GOT3 (cell line): Measurements from ENCODE around the gene CYGB.

Experiments used
- DNase-seq: peaks from one replicate; lab custom pipeline; 2025; ENCODE audit warnings: mixed read lengths; lab: John Stamatoyannopoulos, UW

The CYGB gene

DNA sequence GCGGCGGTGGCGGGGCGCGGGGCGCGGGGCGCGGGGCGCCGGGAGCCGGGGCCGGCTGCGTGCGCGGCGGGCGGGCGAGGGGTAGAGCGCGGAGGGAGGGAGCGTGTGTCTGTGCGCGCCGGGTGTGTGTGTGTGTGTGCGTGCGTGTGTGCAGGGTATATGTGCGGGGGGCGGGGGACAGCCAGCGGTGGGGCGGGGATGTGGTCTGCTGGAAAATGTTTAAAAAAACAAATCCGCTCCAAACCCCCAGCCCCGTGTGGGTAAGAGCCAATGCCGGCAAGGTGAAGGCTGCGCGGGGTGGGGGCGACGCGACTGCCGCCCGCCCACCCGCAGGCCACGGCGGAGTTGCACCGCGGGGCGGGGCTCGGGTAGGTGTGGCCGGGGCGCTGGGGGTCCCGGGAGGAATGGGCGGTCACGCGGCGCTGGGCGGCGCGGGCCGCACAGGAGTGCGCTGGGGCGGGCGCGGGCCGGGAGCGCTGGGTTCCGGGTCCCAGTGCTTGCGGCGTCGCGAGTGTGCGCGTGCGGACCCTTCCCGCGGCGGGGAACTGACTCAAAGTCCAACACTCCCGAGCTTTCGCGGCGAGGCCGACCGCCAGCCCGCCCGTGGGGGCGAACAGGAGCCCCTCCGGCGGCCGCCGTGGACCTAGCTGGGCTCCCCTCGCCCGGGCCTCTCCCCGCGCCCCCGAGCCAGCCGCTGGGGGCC lies at the start of gene CYGB:
Gene CYGB, minus strand, starts transcription at position 132 of the 703 bp plus-strand sequence. CDS start 167 bp downstream, outside the sequence.
- no peak for DNase-seq

- DNase-seq: no peak
These were observed 49.4 kb upstream of the CYGB start for GRCh38 chr17:76586741-76587487.

GRCh38 chr17:76585649-76586593 lies 48.4 kb upstream of the CYGB start, which contains the start of gene ST6GALNAC2:
TSS of gene ST6GALNAC2 (minus strand) at chr17:76585860. CDS start at chr17:76585808, 52 bp downstream.
- DNase-seq: no peak

DNA sequence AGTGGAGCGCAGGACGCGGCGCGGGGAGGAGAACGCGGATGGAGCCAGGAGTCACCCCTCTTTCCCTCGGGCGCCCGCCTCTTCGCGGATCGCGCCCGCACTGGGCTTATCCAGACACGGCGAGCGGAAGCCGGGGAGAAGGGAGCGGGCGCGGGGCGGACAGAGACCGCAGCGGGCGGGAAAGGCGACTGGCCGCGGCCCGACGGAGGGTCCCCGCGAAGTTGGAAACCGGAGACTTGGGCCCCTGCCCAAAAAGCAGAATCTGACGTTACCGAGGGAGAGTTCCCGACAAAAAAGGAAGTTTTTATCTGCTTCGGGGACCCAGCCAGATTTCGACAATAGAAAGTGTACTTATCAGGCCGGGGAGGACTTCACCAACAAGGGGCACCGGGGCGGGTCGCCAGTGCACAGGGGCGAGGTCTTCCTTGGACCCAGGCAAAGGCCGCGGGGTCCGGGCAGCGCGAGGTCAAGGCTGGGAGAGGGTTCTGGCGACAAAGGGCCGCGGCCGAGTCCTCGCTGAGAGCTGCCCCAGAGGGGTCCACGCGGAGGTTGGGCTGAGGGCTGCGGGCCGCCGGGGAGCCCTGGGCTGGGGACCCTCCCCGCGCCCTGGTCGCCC lies 47.6 kb upstream of the CYGB start:
- DNase-seq: no peak

DNA sequence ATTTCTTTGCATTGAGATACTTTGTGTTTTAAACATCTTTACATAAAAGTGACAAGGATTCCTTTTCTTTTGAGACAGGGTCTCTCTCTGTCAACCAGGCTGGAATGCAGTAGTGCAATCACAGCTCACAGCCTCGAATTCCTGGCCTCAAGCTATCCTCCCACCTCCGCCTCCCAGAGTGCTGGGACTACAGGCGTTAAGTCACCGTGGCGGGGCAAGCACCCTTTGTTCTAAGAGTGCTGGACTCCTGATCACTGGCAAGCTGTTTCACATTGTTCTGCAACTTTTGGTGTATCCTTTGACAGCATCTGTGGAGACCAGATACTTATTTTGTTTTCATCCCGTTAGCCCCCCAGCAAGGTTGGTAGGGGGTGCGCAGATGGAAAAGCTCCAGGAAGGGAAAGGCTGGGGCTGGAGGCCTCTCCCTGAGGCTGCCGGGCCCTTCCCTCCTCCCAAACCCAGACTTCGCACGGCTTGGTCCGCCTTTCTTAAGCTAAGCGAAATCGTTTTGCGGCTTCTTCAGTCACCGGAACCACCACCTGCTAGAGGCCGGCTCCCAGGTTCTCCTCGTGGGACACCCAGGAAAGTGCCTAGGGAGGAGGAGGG lies 47.0 kb upstream of the CYGB start:
- no peak for DNase-seq

DNA sequence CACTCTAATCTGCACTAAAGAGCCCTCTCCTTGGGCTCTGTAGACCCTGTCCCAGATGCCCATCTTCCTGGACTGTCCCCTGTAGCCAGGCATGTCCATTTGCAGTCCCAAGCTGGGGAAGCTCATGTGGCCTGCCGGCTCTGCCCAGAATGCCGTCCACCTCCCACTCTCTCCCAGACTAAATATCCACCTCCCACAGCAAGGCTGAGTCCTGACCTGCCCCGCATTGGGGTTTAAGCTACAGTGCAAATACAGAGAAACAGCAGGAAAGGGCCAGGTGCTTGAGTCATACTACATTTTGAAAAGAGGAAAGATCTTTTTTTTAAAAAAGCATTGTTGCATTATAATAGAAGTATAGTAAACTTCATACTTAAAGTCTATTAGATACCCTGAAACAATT lies 45.2 kb upstream of the CYGB start:
- no peak for DNase-seq

- no peak for DNase-seq
These were observed 44.0 kb upstream of the CYGB start for GRCh38 chr17:76581515-76581914.

DNA sequence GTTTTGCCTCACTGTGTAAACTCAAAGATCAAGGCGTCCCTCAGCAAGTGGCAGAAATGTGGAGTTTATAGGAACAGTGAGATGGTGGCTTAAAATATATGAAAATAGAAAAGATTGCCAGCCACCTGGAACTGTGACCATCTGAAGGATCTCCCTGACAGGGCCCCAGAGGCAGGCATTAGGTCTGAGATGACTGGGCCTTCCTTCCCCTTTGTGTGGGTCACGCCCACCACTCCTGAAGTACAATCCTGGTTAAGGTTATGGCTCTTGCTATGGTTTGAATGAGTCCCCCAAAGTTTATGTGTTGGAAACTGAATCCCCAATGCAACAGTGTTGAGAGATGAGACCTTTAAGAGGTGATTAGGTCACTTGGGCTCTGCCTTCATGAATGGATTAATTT lies 41.8 kb upstream of the CYGB start:
- no peak for DNase-seq

DNA sequence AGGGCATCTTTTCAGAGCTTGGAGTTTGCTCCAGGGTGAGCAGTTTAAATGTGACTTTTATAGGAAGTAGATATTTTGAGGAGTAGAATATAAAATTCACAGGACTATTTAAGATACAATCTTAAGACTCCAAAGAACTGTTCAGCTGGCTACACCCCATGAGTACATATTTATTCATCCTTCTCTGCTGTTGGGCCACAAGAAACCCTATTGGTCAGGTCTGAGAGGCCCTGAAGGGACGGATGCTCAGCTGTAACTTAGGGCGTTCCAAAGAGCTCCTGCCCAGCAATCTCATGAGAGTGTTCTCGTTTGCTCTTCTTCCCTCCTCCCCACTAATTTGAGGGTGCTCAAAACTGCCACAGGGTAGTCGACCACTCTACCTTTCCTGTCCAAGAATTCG lies 40.9 kb upstream of the CYGB start:
- no peak for DNase-seq

DNA sequence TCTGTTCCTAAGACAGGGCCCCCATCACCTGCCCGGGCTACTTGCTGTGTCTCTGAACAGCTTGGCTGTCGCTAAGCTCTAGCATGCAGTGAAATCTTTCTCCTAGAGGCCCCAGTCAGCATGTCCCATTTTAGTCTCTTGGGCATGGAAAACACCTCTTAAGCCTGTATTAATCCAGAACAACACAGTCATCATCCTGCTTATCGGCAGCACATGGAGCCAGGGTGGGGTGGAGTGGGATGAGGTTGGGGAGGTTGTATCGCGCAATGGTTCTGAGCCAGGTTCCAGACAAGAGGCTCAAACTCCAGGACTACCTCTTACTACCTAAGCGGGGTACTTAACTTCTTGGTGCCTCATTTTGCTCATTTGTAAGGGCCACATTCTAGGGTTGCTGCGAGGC lies 40.4 kb upstream of the CYGB start:
- no peak for DNase-seq

DNA sequence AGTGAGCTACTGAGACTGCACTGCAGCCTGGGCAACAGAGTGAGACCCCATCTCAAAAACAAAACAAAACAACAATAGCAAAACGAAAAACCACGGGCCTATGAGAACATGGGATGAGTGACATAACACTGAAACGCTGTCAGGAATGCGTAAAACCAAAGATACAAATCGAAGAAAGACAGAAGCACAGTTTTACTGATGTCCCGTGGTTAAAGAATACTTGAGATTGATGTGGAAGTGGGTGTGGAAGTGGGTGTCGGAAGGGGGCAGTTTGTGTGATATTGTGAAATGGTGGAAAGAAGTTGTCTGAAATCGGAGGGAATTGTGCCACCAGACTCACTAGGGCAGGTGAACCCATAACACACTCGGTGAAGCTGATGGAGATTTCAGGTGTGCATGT lies 38.7 kb upstream of the CYGB start:
- no peak for DNase-seq

DNA sequence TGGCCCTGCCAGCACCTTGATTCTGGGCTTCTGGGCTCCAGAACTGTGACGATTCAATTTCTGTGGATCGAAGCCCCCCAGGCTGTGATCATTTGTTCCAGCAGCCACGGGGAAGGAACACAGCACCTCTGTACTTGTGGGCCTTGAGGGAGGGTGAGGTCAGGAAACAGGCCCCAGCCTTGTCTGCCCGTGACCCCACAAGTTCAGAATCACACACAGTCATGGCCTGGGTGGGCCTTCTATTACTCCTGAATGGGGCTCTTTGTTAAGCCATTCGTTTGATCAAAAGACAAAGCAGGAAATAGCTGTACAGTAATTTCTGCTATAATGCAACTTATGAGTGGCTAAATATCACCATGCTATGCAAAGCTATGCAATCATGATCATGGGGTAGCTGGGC lies 38.1 kb upstream of the CYGB start:
- DNase-seq: no peak

DNA sequence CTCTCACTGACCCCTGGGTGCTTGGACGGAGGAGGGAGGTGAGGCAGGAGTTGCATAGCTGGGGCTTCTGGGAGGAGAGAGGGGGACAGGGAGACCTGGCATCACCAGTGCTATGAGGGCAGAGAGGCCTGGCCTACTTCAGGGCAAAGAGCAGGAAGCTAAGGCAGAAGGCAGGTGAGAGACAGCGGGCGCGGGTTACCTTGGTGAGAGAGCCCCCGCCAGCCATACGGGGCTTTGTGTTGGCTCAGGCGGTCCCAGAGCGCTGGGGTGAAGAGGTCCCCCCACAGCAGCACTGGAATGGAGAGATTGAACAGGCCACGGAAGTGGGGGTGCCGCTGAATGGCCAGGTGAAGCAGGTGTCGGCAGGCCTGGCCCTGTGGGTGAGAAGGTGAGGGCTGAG lies 36.7 kb upstream of the CYGB start:
- no peak for DNase-seq

- no peak for DNase-seq
These were observed 35.6 kb upstream of the CYGB start for GRCh38 chr17:76573096-76573495.

DNA sequence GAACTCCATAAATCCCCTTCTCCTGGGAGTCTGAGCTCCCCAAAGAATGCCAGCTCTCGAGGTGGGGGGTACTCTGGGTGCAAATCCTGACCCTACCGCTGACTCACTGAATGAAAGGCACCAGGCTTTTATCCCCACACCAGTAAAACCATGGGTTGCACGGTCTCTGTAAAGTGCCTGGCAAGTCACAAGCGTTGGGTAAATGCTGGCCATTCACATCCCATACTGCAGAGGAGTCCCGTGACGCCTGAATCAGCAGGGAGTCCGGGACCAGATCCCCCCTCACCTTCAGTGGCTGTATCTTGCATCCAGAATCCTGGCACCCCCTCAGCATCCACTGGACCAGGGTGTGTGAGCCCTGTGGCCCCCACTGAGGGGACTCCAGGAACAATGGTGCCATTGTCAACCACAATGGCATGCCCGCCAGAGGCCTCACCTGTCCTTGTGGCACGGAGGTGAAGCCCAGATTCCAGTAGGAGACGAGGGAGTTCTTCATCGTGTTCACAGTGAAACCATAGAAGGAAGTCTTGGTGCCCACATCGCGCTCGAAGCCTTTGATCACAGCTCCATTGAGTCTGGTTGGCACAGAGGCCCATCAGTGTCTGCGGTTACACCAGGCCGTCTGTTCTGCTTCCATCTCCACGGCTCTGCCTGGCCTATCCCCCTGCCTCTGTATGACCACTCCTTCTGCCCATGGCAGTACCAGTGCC lies 34.8 kb upstream of the CYGB start:
- DNase-seq: no peak

DNA sequence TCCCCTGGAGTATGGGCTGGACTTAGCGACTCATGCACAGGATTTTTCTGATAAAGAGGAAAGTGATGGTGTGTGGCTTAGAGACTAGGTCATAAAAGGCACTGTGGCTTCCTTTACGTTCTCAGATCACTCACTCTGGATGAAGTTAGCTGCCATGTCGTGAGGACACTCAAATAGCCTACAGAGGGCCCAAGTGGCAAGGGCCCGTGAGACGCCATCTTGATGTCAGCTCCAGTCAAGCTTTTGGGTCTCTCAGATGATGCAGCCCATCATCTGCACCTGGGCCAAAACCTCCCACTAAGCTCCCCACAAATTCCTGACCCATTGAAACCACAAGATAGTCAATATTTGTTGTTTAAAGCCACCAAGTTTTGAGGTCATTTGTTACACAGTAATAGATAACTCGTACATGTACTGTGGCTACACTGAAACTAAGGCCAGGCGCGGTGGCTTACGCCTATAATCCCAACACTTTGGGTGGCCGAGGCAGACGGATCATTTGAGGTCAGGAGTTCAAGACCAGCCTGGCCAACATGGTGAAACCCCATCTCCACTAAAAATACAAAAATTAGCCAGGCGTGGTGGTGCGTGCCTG lies 33.5 kb upstream of the CYGB start:
- no peak for DNase-seq

DNA sequence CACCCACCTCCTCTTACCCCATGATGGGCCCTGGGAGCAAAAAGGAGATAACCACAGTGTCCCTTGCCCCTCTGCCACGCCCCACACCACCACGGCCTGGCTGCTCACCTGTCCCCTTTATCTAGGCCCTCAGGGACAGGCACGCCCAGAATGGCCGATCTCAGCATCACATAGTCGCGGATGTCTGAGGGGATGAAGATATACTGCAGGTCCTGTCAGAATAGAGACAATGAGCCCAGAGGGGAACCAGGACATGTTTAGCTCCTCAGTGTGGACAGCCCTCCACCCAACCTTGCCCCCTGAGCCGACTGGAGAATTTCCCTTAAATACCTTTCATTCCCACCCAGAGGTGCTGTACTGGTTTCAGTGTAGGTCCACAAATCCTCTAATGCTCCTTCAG lies 32.9 kb upstream of the CYGB start:
- no peak for DNase-seq

- DNase-seq: no peak
These were observed 32.2 kb upstream of the CYGB start for GRCh38 chr17:76569607-76570279.

DNA sequence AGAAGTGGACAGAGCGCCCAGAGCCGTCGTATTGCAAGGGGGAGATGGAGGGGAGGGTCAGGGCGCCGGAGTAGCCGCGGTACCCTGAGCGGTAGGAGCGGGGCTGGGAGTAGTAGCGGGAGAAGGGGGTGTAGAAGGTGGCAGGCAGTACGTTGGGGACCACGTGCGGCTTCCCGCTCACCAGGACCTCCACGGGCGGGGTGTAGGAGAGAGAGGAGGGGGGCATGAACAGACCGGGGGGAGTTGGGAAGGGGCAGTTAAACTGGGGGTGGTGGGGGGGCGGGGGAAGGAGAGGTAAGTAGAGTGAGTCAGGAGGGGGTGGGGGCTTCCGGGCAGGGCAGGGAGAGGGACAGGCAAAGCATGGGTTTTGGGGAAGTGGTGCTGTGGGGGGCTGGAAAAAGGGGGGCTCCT lies 31.3 kb upstream of the CYGB start:
- no peak for DNase-seq
